Panc1 (cell line): ENCODE results near the gene FCN1. TPM values are rescaled to one million over a fixed set of nuclear protein-coding genes. Genes with fewer than 3 reads are reported as not detected.

Experiments
- ATAC-seq: fragments of 200-7000 bp; cut with Tn5 transposase; 2 replicates; pipeline ENCODE4 v1.9.1; 2020; ENCODE audit warnings: mild to moderate bottlenecking, moderate library complexity
- BruUV-seq: library from RNA; stranded (reverse); fragments of 400-500 nt; replicated peaks from 2 replicates; lab custom pipeline; 2021; lab: Mats Ljungman, UMichigan
- CTCF ChIA-PET: fragments of 300-600 bp; sonication (Branson Sonifier 250); formaldehyde crosslinking; loops from one replicate; lab custom pipeline; 2022; ENCODE audit warnings: antibody characterized with exemption; lab: Charles Lee
- POLR2A ChIA-PET: fragments of 300-600 bp; sonication (Branson Sonifier 250); formaldehyde crosslinking; loops from one replicate; lab custom pipeline; 2022; ENCODE audit warnings: antibody characterized with exemption; lab: Charles Lee
- DNase-seq: peaks from one replicate; pipeline ENCODE4 v3.0.0-alpha.2; 2010; ENCODE audit warnings: low read depth, low spot score
- H3K27ac ChIP-seq: 2 replicates; pipeline ENCODE4 v1.5.1; 2011; ENCODE audit warnings: mild to moderate bottlenecking, low read length, inconsistent platforms
- H3K27me3 ChIP-seq: fragments of 200-500 bp; sonication (Bioruptor generic); 2 replicates; pipeline ENCODE4 v1.6.0; 2014; ENCODE audit warnings: low read length, inconsistent platforms; ENCODE audit not compliant: control insufficient read depth, insufficient read depth
- H3K36me3 ChIP-seq: fragments of 200-500 bp; sonication (Bioruptor generic); 2 replicates; pipeline ENCODE4 v1.5.1; 2014; ENCODE audit warnings: inconsistent platforms, mild to moderate bottlenecking, low read length, moderate library complexity; ENCODE audit not compliant: control insufficient read depth, insufficient read depth
- H3K4me1 ChIP-seq: 2 replicates; pipeline ENCODE4 v1.5.1; 2011; ENCODE audit warnings: inconsistent platforms, mild to moderate bottlenecking, low read length, moderate library complexity; ENCODE audit not compliant: control insufficient read depth, insufficient read depth
- H3K4me3 ChIP-seq, 2 experiments: 2 replicates each; pipeline ENCODE4 v1.5.1; 2011 to 2012; ENCODE audit warnings: low read depth in 2 of 2, low read length in 2 of 2, mild to moderate bottlenecking in 2 of 2, inconsistent platforms in 1 of 2, moderate library complexity in 1 of 2
- H3K9me3 ChIP-seq: fragments of 200-500 bp; sonication (Bioruptor generic); 2 replicates; pipeline ENCODE4 v1.5.1; 2014; ENCODE audit warnings: low read depth, mild to moderate bottlenecking, inconsistent platforms, low read length, moderate library complexity; ENCODE audit not compliant: control insufficient read depth, insufficient read depth
- POLR2AphosphoS5 ChIP-seq: IDR thresholded peaks from 2 replicates; pipeline ENCODE4 v1.6.1; 2012; ENCODE audit warnings: mild to moderate bottlenecking, low read depth, low read length, moderate library complexity
- SIN3A ChIP-seq: IDR thresholded peaks from 2 replicates; pipeline ENCODE4 v1.6.1; 2012; ENCODE audit warnings: low read depth, mild to moderate bottlenecking, low read length, moderate library complexity, borderline replicate concordance; ENCODE audit not compliant: insufficient read depth
- TCF7L2 ChIP-seq: IDR thresholded peaks from 2 replicates; pipeline ENCODE4 v1.6.1; 2011; ENCODE audit warnings: mild to moderate bottlenecking, low read depth, low read length, inconsistent platforms
- in situ Hi-C: cut with HindIII; loops from 2 replicates; pipeline ENCODE4 v1.10.0; 2016; ENCODE audit warnings: low sequenced_read_pairs, low pct_unique_long_range_greater_than_20kb
- intact Hi-C: fragments of 100-400 bp; cut with micrococcal nuclease; formaldehyde crosslinking; loops from one replicate; pipeline ENCODE4 v1.10.0; 2022; ENCODE audit not compliant: unreplicated experiment
- total RNA-seq: library from RNA; stranded (reverse); gene quantifications from one replicate; pipeline ENCODE4 v1.2.1, GENCODE V29; 2021; ENCODE audit not compliant: unreplicated experiment
- TF ChIP-seq, protein P1 (sequence below), 2 experiments: IDR thresholded peaks; 2 replicates each; pipeline ENCODE4 v1.6.1; 2011 to 2012; ENCODE audit warnings: low read depth in 2 of 2, control low read depth in 1 of 2, low read length in 1 of 2, mild to moderate bottlenecking in 1 of 2, moderate library complexity in 1 of 2; ENCODE audit not compliant: insufficient read depth in 1 of 2
- TF ChIP-seq, protein P2 (sequence below): fragments of 450-650 bp; IDR thresholded peaks from 2 replicates; pipeline ENCODE4 v1.5.1; 2017; ENCODE audit warnings: mild to moderate bottlenecking

The FCN1 gene
- total RNA-seq, 1 experiment from 2014 or later: not detected

- no peak for TF ChIP-seq POLR2AphosphoS5
- TF ChIP-seq SIN3A: no peak
- TF ChIP-seq, protein P1, sequence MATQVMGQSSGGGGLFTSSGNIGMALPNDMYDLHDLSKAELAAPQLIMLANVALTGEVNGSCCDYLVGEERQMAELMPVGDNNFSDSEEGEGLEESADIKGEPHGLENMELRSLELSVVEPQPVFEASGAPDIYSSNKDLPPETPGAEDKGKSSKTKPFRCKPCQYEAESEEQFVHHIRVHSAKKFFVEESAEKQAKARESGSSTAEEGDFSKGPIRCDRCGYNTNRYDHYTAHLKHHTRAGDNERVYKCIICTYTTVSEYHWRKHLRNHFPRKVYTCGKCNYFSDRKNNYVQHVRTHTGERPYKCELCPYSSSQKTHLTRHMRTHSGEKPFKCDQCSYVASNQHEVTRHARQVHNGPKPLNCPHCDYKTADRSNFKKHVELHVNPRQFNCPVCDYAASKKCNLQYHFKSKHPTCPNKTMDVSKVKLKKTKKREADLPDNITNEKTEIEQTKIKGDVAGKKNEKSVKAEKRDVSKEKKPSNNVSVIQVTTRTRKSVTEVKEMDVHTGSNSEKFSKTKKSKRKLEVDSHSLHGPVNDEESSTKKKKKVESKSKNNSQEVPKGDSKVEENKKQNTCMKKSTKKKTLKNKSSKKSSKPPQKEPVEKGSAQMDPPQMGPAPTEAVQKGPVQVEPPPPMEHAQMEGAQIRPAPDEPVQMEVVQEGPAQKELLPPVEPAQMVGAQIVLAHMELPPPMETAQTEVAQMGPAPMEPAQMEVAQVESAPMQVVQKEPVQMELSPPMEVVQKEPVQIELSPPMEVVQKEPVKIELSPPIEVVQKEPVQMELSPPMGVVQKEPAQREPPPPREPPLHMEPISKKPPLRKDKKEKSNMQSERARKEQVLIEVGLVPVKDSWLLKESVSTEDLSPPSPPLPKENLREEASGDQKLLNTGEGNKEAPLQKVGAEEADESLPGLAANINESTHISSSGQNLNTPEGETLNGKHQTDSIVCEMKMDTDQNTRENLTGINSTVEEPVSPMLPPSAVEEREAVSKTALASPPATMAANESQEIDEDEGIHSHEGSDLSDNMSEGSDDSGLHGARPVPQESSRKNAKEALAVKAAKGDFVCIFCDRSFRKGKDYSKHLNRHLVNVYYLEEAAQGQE (IDR thresholded peaks at IDR 0.05; ENCODE audit: insufficient read depth in 1 of 2, low read depth in 2 of 2, low read length in 1 of 2): no peak
- no peak for TF ChIP-seq TCF7L2
- TF ChIP-seq, protein P2, sequence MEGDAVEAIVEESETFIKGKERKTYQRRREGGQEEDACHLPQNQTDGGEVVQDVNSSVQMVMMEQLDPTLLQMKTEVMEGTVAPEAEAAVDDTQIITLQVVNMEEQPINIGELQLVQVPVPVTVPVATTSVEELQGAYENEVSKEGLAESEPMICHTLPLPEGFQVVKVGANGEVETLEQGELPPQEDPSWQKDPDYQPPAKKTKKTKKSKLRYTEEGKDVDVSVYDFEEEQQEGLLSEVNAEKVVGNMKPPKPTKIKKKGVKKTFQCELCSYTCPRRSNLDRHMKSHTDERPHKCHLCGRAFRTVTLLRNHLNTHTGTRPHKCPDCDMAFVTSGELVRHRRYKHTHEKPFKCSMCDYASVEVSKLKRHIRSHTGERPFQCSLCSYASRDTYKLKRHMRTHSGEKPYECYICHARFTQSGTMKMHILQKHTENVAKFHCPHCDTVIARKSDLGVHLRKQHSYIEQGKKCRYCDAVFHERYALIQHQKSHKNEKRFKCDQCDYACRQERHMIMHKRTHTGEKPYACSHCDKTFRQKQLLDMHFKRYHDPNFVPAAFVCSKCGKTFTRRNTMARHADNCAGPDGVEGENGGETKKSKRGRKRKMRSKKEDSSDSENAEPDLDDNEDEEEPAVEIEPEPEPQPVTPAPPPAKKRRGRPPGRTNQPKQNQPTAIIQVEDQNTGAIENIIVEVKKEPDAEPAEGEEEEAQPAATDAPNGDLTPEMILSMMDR: no peak
- ChIA-PET POLR2A (no interaction called here), CTCF (no interaction called here)
- intact Hi-C loops: no loop called here
- BruUV-seq: no TSS peak
- H3K4me1 ChIP-seq: no peaks in the 10 kb centered on the region
- ATAC-seq (no peak), DNase-seq (no peak)
- in situ Hi-C loops: no loop called here
- H3K27me3 ChIP-seq: peaks cover 3% of the 10 kb centered on the region; the same call in 1 of the 2 replicates
- no peaks in the 10 kb centered on the region for H3K36me3 ChIP-seq
- no peak overlapping the region for H3K27ac ChIP-seq
- H3K9me3 ChIP-seq: no peaks in the 10 kb centered on the region
- no peak overlapping the region for H3K4me3 ChIP-seq
Observed at GRCh38 chr9:134935056-134935640, 17.4 kb upstream of the FCN1 start.

GRCh38 chr9:134933076-134933659, 15.5 kb upstream of the FCN1 start:
- Histone ChIP-seq H3K36me3 (no peaks in the 10 kb centered on the region), H3K4me3 (no peak overlapping the region), H3K4me1 (no peaks in the 10 kb centered on the region), H3K27me3 (peaks cover 3% of the 10 kb centered on the region; the same call in 1 of the 2 replicates), H3K27ac (no peak overlapping the region), H3K9me3 (no peaks in the 10 kb centered on the region)
- no peak for ATAC-seq
- CTCF ChIA-PET: interaction anchor here (0.7 kb wide), 1 partner anchor 1161 kb away, joined by 3 read pairs; no protein-coding TSS in a partner anchor
- TF ChIP-seq, protein P2: no peak
- TF ChIP-seq TCF7L2: no peak
- no peak for TF ChIP-seq POLR2AphosphoS5
- TF ChIP-seq SIN3A: no peak
- TF ChIP-seq, protein P1 (IDR thresholded peaks at IDR 0.05; ENCODE audit: insufficient read depth in 1 of 2, low read depth in 2 of 2, low read length in 1 of 2): no peak
- in situ Hi-C loops: no loop called here
- intact Hi-C loops: no loop called here
- POLR2A ChIA-PET: no interaction called here
- no TSS peak for BruUV-seq
- DNase-seq: no peak
